Lower lobe of right lung (tissue), 2 donors: Measurements from ENCODE around the gene EXD3. TPM values are rescaled to one million over a fixed set of nuclear protein-coding genes. Genes with fewer than 3 reads are reported as not detected.

ENCODE experiments used
- ATAC-seq, 2 donors: fragments of 200-7000 bp; cut with Tn5 transposase; one replicate each; pipeline ENCODE4 v1.9.1; 2020 to 2022; ENCODE audit warnings: mild to moderate bottlenecking in 2 of 2, moderate library complexity in 2 of 2
- DNase-seq: peaks from one replicate; pipeline ENCODE4 v3.0.0-alpha.2; 2020
- H3K27ac ChIP-seq: fragments of 200-600 bp; one replicate; pipeline ENCODE4 v1.8.0; 2022
- H3K27me3 ChIP-seq: fragments of 200-600 bp; one replicate; pipeline ENCODE4 v1.8.0; 2022; ENCODE audit warnings: low read depth
- H3K36me3 ChIP-seq: fragments of 200-600 bp; one replicate; pipeline ENCODE4 v1.8.0; 2022; ENCODE audit warnings: mild to moderate bottlenecking
- H3K4me1 ChIP-seq: fragments of 200-600 bp; one replicate; pipeline ENCODE4 v1.8.0; 2022
- H3K4me3 ChIP-seq: fragments of 200-600 bp; one replicate; pipeline ENCODE4 v1.8.0; 2022; ENCODE audit warnings: mild to moderate bottlenecking
- H3K9me3 ChIP-seq: fragments of 200-600 bp; one replicate; pipeline ENCODE4 v1.8.0; 2022
- CTCF ChIP-seq: fragments of 200-600 bp; IDR thresholded peaks from one replicate; pipeline ENCODE4 v1.8.0; 2022; ENCODE audit warnings: antibody characterized with exemption, mild to moderate bottlenecking
- intact Hi-C: fragments of 100-400 bp; cut with DNase I; formaldehyde crosslinking; loops from one replicate; pipeline ENCODE4 v1.11.0; 2022
- total RNA-seq: library from RNA; stranded (reverse); fragmentation: NEBNext Ultra II Directional; extraction: Animal tissue kit (Norgen Biotek cat#: 25700); gene quantifications from one replicate; pipeline ENCODE4 v1.2.1, GENCODE V29; 2021
- donor health status: DM: no; HTN: yes; CAD: no; lungs with severe emphysema.

The EXD3 gene
- total RNA-seq, 1 donor from 2014 or later: 25.2 TPM

GRCh38 chr9:137275588-137276472 lies 147.1 kb downstream of the EXD3 start:
- Histone ChIP-seq H3K4me1 (peaks cover 31% of the 10 kb centered on the region), H3K9me3 (no peaks in the 10 kb centered on the region), H3K4me3 (no peak overlapping the region), H3K36me3 (peaks cover 46% of the 10 kb centered on the region), H3K27ac (peak overlapping the region; percentile 95), H3K27me3 (no peaks in the 10 kb centered on the region)
- ATAC-seq (no peak), DNase-seq (peak; percentile 49)
- no peak for TF ChIP-seq CTCF
- intact Hi-C loops: no loop called here

GRCh38 chr9:137275203-137275587 lies 147.8 kb downstream of the EXD3 start:
- Histone ChIP-seq H3K27me3 (no peaks in the 10 kb centered on the region), H3K36me3 (peaks cover 44% of the 10 kb centered on the region), H3K9me3 (no peaks in the 10 kb centered on the region), H3K4me3 (no peak overlapping the region), H3K4me1 (peaks cover 37% of the 10 kb centered on the region), H3K27ac (peak overlapping the region; percentile 95)
- intact Hi-C loops: no loop called here
- TF ChIP-seq CTCF: no peak
- ATAC-seq (no peak), DNase-seq (no peak)

- ATAC-seq (no peak), DNase-seq (peak; percentile 55)
- no peaks in the 10 kb centered on the region for H3K27me3 ChIP-seq
- no peaks in the 10 kb centered on the region for H3K9me3 ChIP-seq
- intact Hi-C loops: no loop called here
- H3K4me1 ChIP-seq: peaks cover 51% of the 10 kb centered on the region
- H3K4me3 ChIP-seq: no peak overlapping the region
- peak overlapping the region; percentile 72 for H3K27ac ChIP-seq
- H3K36me3 ChIP-seq: peaks cover 38% of the 10 kb centered on the region
- no peak for TF ChIP-seq CTCF
Measured at GRCh38 chr9:137273611-137274320, 149.2 kb downstream of the EXD3 start.

GRCh38 chr9:137273095-137273490 lies 149.9 kb downstream of the EXD3 start:
- Histone ChIP-seq H3K36me3 (peaks cover 37% of the 10 kb centered on the region), H3K27ac (no peak overlapping the region), H3K9me3 (no peaks in the 10 kb centered on the region), H3K4me1 (peaks cover 58% of the 10 kb centered on the region), H3K27me3 (no peaks in the 10 kb centered on the region), H3K4me3 (no peak overlapping the region)
- no peak for TF ChIP-seq CTCF
- intact Hi-C loops: no loop called here
- ATAC-seq: no peak
- DNase-seq: no peak

- H3K27me3 ChIP-seq: no peaks in the 10 kb centered on the region
- no peak overlapping the region for H3K27ac ChIP-seq
- peaks cover 42% of the 10 kb centered on the region for H3K36me3 ChIP-seq
- intact Hi-C loops: no loop called here
- H3K4me1 ChIP-seq: peaks cover 64% of the 10 kb centered on the region
- ATAC-seq (no peak), DNase-seq (no peak)
- no peak for TF ChIP-seq CTCF
- no peaks in the 10 kb centered on the region for H3K9me3 ChIP-seq
- H3K4me3 ChIP-seq: no peak overlapping the region
Measured at GRCh38 chr9:137272241-137273094, 150.5 kb downstream of the EXD3 start.
